ENCODE results near the gene PTK7.

Gene PTK7

GRCh38 chr6:43146709-43147688 is 70.9 kb downstream of the PTK7 start:
- no peak for DNase-seq

GRCh38 chr6:43147691-43148477 is 71.8 kb downstream of the PTK7 start:
- no peak for DNase-seq

DNA sequence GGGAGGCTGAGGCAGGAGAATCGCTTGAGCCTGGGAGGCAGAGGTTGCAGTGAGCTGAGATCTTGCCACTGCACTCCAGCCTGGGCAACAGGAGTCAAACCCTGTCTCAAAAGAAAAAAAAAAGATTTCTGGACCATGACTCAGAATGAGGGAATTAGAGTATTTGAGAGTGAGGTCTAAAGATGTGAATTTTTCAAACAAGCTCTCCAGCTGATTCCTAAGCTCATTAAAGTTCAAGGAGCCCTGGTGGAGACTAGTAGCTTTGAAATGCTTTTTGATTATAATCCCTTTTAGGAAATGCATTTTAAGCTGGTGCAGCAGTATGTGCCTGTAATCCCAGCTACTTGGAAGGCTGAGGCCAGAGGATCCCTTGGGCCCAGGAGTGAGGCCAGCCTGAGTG is 73.2 kb downstream of the PTK7 start:
- no peak for DNase-seq

- no peak for DNase-seq
Observed at GRCh38 chr6:43150051-43150751, 74.1 kb downstream of the PTK7 start.

DNA sequence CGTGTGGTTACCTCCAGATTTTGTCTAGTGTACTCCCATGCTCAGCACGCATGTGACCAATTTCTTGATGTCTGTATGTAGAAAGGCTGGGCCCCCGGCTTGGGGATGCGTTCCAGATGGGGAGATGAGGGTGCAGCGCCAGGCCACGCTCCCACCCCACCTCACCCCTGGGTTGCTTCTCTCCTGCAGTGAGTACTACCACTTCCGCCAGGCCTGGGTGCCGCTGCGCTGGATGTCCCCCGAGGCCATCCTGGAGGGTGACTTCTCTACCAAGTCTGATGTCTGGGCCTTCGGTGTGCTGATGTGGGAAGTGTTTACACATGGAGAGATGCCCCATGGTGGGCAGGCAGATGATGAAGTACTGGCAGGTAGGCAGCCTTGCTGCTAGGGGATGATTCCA is 83.5 kb downstream of the PTK7 start:
- no peak for DNase-seq

GRCh38 chr6:43163899-43164298 is 87.8 kb downstream of the PTK7 start:
- no peak for DNase-seq

DNA sequence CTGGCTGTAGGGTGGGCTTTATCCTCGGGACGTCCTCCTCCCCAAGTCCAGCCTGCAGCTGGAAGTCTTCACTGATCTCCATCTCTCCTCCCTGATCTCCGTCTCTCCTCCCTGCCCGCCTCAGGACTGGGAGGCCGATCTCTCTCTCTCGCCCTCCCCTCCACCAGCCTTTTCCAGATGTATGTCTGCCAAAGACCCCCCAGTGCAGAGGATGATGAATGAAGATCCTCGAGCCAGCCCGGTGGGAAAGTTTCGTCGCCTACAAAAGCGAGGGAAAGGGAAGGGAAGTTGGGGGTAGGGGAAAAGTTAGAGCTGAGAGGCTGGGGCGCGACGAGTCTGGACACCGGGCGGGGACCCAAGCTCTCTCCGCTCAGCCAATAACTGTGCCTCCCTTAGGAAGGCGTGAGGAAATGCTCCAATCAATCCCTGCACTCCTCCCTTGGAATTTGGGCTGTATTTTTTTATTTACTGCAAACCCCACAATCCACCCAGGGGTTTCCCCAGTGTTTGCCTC is 94.4 kb downstream of the PTK7 start:
- no peak for DNase-seq

- peak; percentile 97 for DNase-seq
Observed at GRCh38 chr6:43170931-43171706, 95.0 kb downstream of the PTK7 start, which contains the start of gene SRF. Gene SRF (plus strand): TSS chr6:43171269. CDS start chr6:43171657, 388 bp downstream.

DNA sequence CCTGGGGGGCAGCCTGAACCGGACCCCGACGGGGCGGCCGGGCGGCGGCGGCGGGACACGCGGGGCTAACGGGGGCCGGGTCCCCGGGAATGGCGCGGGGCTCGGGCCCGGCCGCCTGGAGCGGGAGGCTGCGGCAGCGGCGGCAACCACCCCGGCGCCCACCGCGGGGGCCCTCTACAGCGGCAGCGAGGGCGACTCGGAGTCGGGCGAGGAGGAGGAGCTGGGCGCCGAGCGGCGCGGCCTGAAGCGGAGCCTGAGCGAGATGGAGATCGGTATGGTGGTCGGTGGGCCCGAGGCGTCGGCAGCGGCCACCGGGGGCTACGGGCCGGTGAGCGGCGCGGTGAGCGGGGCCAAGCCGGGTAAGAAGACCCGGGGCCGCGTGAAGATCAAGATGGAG is 95.6 kb downstream of the PTK7 start:
- no peak for DNase-seq

DNA sequence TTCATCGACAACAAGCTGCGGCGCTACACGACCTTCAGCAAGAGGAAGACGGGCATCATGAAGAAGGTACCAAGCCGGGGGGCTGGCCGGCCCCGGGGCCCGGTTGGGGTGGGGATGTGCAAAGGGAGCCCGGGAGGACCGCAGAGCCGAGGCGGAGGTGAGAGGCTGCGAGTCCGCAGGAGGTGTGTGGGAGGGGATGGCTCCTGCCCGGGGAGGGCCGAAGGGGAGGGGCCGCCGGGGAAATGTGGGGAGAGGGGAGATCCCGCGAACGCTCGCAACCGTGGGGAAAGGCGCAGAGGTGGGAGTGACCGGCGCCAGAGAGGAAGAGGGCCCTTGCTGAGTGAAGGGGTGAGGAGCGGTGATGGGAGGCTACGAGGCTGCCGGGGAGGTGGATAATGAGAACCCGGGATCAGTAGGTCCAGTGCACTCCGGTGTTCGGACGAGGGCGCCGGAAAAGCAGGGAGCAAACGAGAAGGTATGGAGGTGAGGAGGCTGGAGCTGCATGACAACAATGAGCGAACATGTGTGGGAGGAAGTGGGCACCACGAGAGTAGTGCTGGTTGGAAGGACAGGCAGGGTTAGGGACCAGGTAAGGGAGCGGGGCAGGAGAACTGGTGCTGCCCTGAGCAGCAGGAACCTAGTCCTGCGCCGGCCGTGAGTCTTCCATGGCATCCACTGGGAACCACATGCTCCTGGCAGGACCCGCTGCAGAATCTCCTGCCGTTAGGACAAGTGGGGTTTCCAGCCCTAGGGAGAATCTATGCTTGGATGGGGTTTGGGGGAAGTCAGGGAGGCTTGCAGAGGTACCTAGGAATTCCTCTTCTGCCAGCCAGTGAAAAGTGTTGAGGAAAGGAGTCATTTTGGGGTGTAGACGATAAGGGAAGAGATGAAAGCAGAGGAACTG is 96.2 kb downstream of the PTK7 start:
- DNase-seq: no peak

GRCh38 chr6:43173591-43174262 is 97.6 kb downstream of the PTK7 start:
- DNase-seq: no peak

DNA sequence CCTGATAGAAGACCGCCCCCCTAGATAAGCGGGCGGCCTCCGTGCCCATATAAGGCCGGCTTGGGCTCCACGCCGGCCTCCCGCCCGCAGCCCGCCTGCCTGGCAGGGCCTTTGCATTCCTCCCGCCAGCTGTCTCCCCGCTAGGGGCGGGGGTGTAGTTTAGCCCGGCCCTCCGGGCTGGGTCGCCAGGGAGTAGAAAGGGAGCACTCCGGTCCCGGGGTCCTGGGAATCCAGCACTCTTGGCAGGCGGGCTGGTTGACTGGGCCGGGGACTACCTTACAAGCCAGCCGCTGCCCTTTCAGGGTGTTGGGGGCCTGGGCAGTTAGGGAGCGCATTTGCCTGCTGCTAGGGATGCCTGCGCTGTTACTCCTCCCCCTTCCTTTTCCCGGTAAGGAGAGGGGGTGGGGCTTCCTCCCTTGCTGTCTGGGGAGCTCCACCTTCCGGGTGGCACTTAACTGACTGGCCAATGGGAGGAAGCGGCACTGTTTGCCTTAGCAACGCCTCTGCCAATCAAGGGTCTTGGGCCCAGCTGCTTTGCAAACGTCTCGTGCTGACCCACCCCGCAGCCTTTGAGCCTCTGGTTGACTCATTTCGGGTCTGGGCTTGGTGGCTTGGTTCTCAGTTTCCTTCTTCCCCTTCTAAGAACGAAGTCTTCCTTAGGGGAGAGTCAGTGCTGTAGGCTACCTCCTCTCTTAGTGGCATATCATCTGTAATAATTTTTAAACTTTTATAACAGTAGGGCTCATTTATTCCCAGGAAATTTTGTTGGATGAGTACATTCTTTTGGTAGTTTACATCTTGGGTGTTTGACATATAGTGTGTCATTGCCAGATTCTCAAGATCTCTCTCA is 98.4 kb downstream of the PTK7 start:
- peak; percentile 96 for DNase-seq

DNA sequence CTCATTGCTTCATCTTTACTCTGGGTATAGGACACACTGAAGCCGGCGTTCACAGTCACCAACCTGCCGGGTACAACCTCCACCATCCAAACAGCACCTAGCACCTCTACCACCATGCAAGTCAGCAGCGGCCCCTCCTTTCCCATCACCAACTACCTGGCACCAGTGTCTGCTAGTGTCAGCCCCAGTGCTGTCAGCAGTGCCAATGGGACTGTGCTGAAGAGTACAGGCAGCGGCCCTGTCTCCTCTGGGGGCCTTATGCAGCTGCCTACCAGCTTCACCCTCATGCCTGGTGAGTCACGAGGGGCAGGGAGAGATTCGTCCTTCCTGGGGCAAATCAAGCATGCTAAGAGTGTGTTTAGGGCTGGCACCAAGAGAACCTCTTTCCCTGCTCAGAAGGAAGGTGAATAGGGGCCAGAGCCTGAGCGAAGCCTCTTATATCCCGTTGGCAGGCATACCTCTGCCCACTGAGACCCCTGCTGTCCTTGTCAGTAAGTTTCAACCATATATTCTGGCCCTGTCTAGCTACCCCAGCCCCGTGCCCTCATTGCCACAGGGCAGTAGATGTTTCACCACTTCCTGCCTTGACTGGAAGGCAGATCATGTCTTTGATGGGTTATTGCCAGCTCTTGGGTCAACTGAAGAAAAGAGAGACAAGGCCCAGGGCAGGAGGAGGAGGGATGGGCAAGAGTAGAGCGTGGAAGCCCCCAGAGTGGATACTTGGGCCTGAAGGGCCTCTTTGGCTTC is 99.7 kb downstream of the PTK7 start:
- DNase-seq: no peak

DNA sequence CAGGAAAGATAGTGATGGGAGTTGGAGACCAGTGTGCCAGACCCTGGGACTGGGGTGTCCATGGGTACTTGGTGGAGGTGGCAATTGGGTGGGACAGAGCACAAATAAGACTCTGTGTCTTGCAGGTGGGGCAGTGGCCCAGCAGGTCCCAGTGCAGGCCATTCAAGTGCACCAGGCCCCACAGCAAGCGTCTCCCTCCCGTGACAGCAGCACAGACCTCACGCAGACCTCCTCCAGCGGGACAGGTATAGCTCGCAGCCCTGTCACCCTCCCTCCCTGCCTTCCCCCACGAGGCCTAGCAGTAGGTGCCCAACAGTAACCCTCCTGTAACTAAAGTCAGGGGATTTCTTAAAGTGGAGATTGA is 100.3 kb downstream of the PTK7 start:
- no peak for DNase-seq

- no peak for DNase-seq
Observed at GRCh38 chr6:43178150-43178549, 102.0 kb downstream of the PTK7 start.

- no peak for DNase-seq
Observed at GRCh38 chr6:43178951-43179830, 103.1 kb downstream of the PTK7 start.

- DNase-seq: no peak
Observed at GRCh38 chr6:43180058-43180457, 103.9 kb downstream of the PTK7 start.

DNA sequence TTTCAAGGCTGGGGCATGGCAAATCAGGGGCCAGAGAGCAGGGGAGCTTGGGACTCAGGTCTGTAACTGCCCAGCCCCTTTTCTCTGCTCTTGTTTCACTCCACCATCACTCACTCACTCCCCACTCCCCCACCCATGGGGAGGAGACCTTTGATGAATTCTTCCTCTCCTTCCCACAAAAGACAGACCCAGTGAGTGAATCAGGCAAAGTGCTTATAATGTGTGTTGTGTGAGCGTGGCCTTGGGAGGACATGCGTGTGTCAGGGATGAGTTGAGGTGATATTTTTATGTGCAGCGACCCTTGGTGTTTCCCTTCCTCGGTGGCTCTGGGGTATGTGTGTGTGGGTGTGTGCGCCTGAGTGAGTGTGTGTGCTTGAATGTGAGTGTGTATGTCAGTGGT is 104.9 kb downstream of the PTK7 start:
- DNase-seq: no peak

All from NCI-H1436 (cell line).